GM10847 (cell line): Measurements from ENCODE around the gene ZNF75A.

Experiments used
- POLR2A ChIP-seq: IDR thresholded peaks from 2 replicates; pipeline ENCODE4 v1.6.1; 2011; ENCODE audit not compliant: insufficient read length; ENCODE audit errors: extremely low read depth

The ZNF75A gene

GRCh38 chr16:3346041-3346440 is 40.7 kb downstream of the ZNF75A start:
- no peak for TF ChIP-seq POLR2A

- no peak for TF ChIP-seq POLR2A
Measured at GRCh38 chr16:3347586-3347985, 42.3 kb downstream of the ZNF75A start.

- no peak for TF ChIP-seq POLR2A
Measured at GRCh38 chr16:3348547-3349167, 43.4 kb downstream of the ZNF75A start.

GRCh38 chr16:3349175-3349574 is 43.9 kb downstream of the ZNF75A start:
- TF ChIP-seq POLR2A = no peak

- no peak for TF ChIP-seq POLR2A
Measured at GRCh38 chr16:3355589-3355988, 50.3 kb downstream of the ZNF75A start, which contains the start of gene OR2C1. Gene OR2C1, plus strand, starts transcription at chr16:3355889. Its CDS starts 52 bp downstream, at chr16:3355941.

- TF ChIP-seq POLR2A = no peak
Measured at GRCh38 chr16:3356118-3356517, 50.8 kb downstream of the ZNF75A start.

GRCh38 chr16:3358871-3359270 is 53.6 kb downstream of the ZNF75A start:
- TF ChIP-seq POLR2A = no peak

GRCh38 chr16:3362931-3363330 is 57.6 kb downstream of the ZNF75A start:
- no peak for TF ChIP-seq POLR2A

GRCh38 chr16:3363793-3364192 is 58.5 kb downstream of the ZNF75A start:
- no peak for TF ChIP-seq POLR2A

- peak; percentile 23 for TF ChIP-seq POLR2A
Measured at GRCh38 chr16:3364774-3365427, 59.6 kb downstream of the ZNF75A start.
